Activated CD8-positive, alpha-beta memory T cell treated with anti-CD3 and anti-CD28 coated beads for 48 hours (primary cell): ENCODE measurements around the gene DENND1C.
"Not testable (repeated sequence)": the region's sequence is repeated elsewhere in the genome, so short reads cannot be mapped to it uniquely, and the experiment has no call there.

Experiments
- DNase-seq, 3 experiments: peaks; one replicate each; pipeline ENCODE4 v3.0.0-alpha.2; 2020; ENCODE audit warnings: low read depth in 2 of 3, low spot score in 2 of 3

Gene DENND1C

GRCh38 chr19:6508028-6508771, 26.6 kb upstream of the DENND1C start:
- DNase-seq, result not testable (repeated sequence)

GRCh38 chr19:6503407-6504201, 22.0 kb upstream of the DENND1C start:
- DNase-seq, result no peak

- DNase-seq, result no peak
Observed at GRCh38 chr19:6501740-6502648, 20.4 kb upstream of the DENND1C start, which contains the start of gene TUBB4A. Gene TUBB4A (minus strand): TSS chr19:6502309. CDS start chr19:6502212, 97 bp downstream.

DNA sequence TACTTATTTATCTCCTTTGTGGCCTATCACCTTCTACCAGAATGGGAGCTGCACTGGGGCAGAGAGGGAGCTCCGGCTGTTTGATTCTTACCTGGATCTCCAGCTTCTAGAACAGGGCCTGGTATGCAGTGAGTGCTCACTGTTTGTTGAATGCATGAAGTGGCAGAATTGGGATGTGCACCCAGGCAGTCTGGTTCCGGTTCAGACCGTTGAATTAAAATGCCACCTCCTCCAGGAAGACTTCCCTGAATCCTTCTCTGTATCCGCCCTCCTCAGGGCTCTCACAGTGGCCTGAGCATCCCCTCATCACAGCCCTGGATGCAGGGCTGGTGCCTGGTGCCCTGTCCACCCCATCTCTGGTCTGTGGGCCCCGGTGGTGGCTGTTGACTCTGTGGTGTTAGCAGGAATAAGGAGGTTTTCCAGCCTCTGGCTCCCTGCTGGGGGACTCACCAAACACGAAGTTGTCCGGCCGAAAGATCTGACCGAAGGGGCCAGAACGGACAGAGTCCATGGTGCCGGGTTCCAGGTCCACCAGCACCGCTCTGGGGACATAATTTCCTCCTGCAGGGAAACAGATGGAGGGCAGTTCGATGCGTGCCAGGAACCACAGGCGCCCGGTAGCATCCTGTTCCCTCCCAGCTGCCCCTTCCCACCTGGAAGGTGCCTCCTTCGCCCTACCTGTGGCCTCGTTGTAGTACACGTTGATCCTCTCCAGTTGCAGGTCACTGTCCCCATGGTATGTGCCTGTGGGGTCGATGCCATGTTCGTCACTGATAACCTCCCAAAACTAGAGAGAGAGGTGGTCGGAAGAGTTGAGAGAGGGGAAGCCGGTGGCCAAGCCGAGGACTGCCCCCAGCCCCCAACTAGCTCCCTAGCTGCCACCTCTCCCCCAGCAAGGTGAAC, 19.5 kb upstream of the DENND1C start:
- DNase-seq, result no peak

GRCh38 chr19:6499052-6499790, 17.6 kb upstream of the DENND1C start:
- DNase-seq, result no peak

GRCh38 chr19:6498294-6499036, 16.9 kb upstream of the DENND1C start:
- no peak for DNase-seq

- no peak for DNase-seq
Observed at GRCh38 chr19:6495947-6496346, 14.4 kb upstream of the DENND1C start.

DNA sequence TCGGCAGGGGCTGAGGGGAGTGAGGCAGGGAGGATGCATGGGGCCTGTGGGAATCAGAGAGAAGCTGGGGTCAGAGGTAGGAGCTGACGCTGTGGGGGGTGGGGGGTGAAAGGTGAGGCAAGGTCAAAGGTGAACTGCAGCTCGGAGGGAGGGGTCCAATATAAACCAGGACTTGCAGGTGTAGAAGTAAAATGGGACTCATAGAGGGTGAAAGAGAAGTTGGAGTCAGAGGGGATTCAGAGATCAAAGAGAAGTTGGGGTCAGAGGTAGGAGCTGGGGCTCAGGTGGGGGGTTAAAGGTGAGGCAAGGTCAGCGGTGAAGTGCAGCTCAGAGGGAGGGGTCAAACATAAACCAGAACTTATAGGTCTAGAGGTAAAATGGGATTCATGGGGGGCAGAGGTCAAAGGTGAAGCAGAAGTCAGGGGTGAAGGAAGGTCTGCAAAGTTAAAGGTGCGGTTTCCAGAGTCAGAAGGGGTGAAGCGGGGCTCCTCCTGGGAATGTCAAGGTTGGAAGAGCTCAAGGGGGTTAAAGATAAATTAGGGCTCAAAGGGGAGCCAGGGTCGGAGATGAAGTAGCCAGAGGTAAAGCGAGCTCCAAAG, 12.9 kb upstream of the DENND1C start:
- DNase-seq, result no peak

- DNase-seq, result no peak
Observed at GRCh38 chr19:6491802-6492592, 10.4 kb upstream of the DENND1C start.

- DNase-seq, result no peak
Observed at GRCh38 chr19:6490134-6490533, 8.5 kb upstream of the DENND1C start.

GRCh38 chr19:6489278-6490061, 7.9 kb upstream of the DENND1C start:
- no peak for DNase-seq

DNA sequence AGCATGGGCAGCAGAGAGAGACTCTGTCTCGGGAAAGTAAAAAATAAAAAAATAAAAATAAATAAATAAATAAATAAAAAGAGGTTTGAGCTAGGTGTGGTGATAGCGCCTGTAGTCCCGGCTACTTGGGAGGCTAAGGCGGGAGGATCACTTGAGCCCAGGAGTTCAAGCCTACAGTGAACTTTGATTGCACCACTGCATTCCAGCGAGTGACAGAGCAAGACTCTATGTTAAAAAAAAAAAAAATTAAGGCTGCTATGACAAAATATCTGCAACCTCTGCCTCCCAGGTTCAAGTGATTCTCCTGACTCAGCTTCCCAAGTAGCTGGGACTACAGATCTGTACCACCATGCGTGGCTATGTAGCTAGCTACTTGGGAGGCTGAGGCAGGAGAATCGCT, 3.2 kb upstream of the DENND1C start:
- no peak for DNase-seq

DNA sequence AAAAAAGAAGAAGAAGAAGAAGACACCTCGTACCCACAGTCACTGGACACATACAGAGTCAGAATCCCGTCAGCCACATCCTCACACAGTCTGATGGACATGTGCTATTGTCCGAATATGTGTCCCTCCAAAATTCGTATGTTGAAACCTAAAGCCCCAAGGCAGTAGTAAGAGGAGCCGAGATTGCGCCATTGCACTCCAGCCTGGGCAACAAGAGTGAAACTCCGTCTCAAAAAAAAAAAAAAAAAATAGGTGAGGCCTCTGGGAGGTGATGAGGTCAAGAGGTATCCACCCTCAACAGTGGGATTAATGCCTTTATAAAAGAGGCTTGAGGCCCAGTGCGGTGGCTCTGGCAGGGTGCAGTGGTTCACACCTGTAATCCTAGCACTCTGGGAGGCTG, 2.6 kb upstream of the DENND1C start:
- DNase-seq, result no peak

DNA sequence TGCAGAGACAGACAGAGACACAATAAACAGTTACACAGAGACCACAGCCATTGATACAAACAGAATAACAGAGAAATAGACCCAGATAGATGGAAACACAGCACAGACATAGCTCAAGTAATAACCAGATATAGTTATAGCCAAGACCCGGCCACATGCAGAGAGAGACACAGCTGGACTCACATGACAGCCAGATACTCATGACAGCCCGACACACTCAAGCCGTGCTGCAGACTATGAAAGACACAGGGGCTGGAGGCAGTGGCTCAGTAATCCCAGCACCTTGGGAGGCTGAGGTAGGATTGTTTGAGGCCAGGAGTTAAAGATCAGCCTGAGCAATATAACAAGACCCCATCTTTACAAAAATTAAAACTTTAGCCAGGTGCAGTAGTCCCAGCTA, 1.6 kb upstream of the DENND1C start:
- no peak for DNase-seq

GRCh38 chr19:6482343-6482686, 728 bp upstream of the DENND1C start:
- no peak for DNase-seq

DNA sequence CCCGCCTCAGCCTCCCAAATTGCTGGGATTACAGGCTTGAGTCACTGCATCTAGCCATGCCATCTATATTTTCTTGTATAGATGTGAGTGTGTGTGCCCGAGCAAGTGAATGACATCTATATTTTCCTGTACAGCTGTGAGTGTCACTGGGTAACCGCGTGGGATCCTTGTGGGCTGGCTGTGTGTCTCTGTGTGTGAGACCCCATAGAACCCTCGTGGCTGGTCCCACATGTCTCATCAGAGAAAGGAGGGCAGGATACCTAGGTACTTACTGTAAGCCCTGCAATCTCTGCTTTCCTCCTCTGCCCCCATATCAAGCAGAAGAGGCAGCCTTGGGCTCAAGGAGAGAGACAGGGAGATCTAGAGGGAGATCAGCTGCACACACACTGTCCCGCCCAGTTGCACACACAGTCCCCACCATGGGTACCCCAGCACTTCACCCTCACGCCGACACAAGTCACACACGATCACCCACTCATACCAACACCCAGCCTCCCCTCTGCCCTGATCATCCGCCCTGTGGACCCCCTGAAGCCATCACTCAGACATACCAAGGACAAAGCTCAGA, 655 bp downstream of the DENND1C start:
- DNase-seq, result no peak
